ENCODE measurements around the gene LSM14B.

LSM14B gene

GRCh38 chr20:62133051-62133845 lies 11.0 kb downstream of the LSM14B start:
- no peak for DNase-seq

DNA sequence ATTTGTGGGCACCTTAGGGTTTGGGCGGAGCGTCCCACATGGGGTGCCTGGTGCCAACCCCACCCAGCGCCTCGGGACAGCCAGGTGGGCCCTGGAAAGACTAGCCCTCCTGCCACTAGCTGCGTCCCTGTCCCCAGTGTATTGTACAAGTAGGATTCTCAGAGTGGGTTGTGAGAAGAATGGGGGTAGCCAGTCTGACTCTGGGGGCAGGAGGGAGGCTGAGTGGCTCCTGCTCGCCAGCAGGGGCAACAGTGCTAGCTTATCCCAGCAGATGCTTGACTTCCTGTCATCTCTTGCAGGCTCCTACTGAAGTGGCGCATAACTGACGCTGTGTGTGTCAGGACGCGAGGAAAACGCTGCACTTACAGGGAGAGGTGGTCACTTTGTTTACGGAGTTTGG lies 11.6 kb downstream of the LSM14B start:
- no peak for DNase-seq

- no peak for DNase-seq
Measured at GRCh38 chr20:62134735-62135231, 12.5 kb downstream of the LSM14B start.

- DNase-seq: no peak
Measured at GRCh38 chr20:62135573-62136266, 13.4 kb downstream of the LSM14B start.

- DNase-seq: peak; percentile 58
Measured at GRCh38 chr20:62136283-62137091, 14.2 kb downstream of the LSM14B start.

DNA sequence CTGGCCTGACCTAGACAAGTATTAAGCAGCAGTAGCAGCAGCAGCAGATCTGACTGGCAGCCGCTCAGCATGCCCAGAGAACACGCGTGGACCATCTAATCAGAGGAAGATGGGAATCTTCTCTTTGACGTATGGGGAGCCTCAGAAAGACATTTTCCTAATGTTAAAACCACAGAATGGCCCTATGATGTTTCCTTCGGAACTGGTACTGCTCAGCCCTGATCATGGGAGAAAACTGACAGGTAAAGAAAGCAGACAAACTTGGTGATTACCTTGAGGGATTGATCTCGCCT lies 14.8 kb downstream of the LSM14B start:
- no peak for DNase-seq

GRCh38 chr20:62137478-62138203 lies 15.4 kb downstream of the LSM14B start:
- no peak for DNase-seq

GRCh38 chr20:62138204-62138543 lies 15.9 kb downstream of the LSM14B start:
- DNase-seq: no peak

DNA sequence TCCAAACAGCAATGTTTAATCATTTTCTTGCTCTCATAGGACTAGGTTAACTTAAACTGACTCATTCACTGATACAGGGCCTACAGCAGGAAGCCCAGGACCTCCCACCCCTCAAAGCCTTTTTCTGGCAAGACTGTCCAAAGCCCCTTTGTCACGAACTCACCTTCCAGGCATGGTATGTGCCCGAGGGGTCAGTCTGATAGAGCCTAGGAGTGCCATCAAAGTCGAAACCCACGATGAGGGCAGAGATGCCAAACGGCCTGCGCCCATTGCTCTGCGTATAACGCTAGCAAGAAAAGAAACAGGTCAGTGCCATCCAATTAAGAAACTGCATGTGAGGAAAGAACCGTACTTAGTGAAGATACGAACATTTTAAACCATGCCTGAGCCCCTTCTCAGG lies 16.6 kb downstream of the LSM14B start:
- DNase-seq: no peak

DNA sequence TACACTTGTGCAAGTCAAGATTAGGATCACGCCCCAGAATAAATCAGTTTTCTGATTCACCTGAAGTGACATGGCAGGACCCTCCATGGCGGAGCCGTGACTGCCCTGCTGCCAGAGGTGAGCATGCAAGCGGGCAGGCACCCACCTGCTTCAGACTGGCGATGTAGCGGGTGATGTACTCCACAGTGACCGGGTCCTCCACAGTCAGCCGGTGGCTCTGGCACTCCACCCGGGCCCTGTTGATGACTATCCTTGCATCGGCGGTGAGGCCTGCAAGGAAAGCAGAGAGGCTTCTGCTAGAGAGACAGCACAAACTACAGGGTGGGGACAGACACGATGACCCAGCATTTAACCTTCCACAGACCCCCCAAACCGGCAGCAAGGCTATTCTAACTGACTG lies 17.4 kb downstream of the LSM14B start:
- DNase-seq: no peak

- no peak for DNase-seq
Measured at GRCh38 chr20:62141043-62141396, 18.7 kb downstream of the LSM14B start.

GRCh38 chr20:62141397-62142251 lies 19.3 kb downstream of the LSM14B start:
- peak; percentile 8 for DNase-seq

DNA sequence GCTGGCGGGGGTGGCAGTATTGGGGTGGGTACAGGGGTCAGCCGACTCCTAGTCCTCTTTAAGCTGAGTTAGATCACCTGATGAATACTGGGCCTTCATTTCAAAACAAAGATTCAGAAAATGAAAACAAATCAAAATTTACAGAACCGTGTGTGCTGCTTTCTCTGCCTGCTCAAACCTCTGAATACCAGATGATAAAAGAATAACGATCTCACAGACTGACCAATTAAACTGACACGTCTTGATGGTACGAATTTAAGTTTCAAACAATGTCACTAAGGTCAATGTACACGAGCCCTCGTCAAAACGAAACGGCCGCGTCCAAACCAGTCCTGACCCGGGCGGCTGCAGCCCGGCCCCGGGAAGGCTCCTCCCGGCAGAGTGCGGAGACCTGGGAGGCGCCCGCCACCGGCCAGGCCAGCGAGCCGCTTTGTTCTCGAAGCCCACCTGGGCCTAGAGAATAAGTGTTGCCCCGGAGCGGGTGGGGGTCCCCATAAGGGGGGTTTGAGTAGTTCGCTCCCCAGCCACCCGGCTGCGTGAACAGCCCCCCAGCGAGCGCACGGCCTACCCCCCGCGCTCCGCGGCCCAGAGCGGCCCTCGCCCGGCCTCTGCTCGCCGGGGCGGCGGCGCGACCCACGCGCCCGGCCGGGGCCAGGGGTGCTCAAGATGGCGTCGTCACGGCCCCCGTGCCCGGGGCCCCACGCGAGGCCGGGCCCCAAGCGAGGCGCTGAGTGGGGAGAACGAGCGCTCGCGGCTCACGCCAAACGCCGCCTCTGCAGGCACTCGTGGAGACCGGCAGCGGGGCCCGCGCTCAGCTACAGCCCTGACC lies 20.2 kb downstream of the LSM14B start:
- peak; percentile 31 for DNase-seq

- DNase-seq: peak; percentile 83
Measured at GRCh38 chr20:62143081-62143956, 21.0 kb downstream of the LSM14B start, which contains the start of the genes PSMA7 and SS18L1. TSS of gene PSMA7 (minus strand) at chr20:62143394. CDS start at chr20:62143303, 91 bp downstream. TSS of gene SS18L1 (plus strand) at chr20:62143769. CDS start at chr20:62143821, 52 bp downstream.

GRCh38 chr20:62143957-62144825 lies 21.9 kb downstream of the LSM14B start:
- DNase-seq: peak; percentile 51

DNA sequence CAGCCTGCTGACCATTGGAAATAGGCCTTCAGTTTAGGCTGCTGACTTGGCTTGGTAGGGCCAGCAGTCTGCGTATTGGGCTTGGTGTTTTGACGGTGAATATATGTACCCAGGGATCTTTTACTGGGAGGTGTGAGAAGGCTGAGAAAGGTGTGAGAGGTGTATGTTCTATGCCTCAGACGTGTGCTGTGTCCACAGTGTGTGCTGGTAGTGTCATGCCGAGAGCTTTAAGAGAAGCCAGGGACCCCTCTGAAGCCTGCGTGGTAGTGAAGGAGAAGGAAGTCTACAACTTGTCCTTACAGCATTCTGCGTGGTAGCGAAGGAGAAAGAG lies 23.4 kb downstream of the LSM14B start:
- no peak for DNase-seq

DNA sequence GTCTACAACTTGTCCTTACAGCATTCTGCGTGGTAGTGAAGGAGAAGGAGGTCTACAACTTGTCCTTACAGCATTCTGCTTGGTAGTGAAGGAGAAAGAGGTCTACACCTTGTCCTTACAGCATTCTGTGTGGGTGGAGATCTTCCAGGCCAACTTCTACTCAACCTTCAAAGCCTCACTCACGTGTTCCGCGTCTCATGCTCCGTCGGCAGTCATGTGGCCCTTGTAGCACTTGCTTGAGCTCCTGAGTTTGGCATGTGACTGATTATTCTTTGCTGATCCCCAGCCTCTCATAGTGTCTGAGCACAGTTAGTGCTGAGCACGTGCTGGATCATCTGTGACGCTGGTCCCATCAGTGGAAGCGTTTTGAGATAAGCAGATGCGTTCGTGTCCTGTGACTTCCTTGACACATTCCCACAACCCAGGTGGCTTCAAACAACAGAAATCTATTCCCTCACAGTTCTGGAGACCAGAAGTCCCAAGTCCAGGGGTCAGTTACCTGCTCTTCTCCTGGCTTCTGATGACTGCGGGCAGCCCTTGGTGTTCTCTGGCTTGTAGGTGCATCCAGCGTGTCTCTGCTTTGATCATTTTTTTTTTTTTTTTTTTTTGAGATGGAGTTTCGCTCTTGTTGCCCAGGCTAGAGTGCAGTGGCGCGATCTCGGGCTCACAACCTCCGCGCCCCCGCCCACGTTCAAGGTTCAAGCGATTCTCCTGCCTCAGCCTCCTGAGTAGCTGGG lies 23.9 kb downstream of the LSM14B start:
- no peak for DNase-seq

- DNase-seq: no peak
Measured at GRCh38 chr20:62147125-62147524, 24.9 kb downstream of the LSM14B start.
